Mammary epithelial cell (primary cell): ENCODE results near the gene MOB2.
"Not testable (repeated sequence)": the region's sequence is repeated elsewhere in the genome, so short reads cannot be mapped to it uniquely, and the experiment has no call there.

ENCODE experiments used
- EZH2 ChIP-seq: IDR thresholded peaks from 2 replicates; pipeline ENCODE4 v1.6.1; 2012; ENCODE audit warnings: low read length, inconsistent platforms, borderline replicate concordance
- TF ChIP-seq, protein P1 (sequence below), 2 donors: IDR thresholded peaks in 1 of 2; conservative IDR thresholded peaks in 1 of 2; 2 replicates each; pipeline ENCODE4 v1.5.1; 2011 to 2012; ENCODE audit warnings: inconsistent platforms in 2 of 2, low read length in 2 of 2, mild to moderate bottlenecking in 2 of 2, control low read depth in 1 of 2, low read depth in 1 of 2; ENCODE audit not compliant: insufficient read depth in 1 of 2; ENCODE audit errors: extremely low read depth in 1 of 2

DNA sequence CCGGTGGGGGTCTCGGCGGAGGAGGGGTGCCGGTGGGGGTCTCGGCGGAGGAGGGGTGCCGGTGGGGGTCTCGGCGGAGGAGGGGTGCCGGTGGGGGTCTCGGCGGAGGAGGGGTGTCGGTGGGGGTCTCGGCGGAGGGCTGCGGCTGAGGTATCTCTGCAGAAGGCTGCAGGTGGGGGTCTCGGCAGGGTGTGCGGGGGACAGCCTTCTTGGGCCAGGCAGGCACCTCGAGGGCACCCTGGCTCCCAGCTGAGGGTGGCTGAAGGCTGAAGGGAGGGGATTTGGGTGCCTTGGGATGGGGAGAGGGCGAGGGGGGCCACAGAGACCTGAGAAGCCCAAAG, 51.1 kb downstream of the MOB2 start:
- TF ChIP-seq EZH2: not testable (repeated sequence)
- TF ChIP-seq, protein P1, sequence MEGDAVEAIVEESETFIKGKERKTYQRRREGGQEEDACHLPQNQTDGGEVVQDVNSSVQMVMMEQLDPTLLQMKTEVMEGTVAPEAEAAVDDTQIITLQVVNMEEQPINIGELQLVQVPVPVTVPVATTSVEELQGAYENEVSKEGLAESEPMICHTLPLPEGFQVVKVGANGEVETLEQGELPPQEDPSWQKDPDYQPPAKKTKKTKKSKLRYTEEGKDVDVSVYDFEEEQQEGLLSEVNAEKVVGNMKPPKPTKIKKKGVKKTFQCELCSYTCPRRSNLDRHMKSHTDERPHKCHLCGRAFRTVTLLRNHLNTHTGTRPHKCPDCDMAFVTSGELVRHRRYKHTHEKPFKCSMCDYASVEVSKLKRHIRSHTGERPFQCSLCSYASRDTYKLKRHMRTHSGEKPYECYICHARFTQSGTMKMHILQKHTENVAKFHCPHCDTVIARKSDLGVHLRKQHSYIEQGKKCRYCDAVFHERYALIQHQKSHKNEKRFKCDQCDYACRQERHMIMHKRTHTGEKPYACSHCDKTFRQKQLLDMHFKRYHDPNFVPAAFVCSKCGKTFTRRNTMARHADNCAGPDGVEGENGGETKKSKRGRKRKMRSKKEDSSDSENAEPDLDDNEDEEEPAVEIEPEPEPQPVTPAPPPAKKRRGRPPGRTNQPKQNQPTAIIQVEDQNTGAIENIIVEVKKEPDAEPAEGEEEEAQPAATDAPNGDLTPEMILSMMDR (conservative IDR thresholded peaks at IDR 0.05 in 1 of 2, IDR thresholded peaks at IDR 0.05 in 1 of 2; ENCODE audit: extremely low read depth in 1 of 2, insufficient read depth in 1 of 2, low read depth in 1 of 2, low read length in 2 of 2): not testable (repeated sequence)
